ENCODE data around the gene ZNF419. TPM values are rescaled to one million over a fixed set of nuclear protein-coding genes. Genes with fewer than 3 reads are reported as not detected.
A peak's percentile ranks its signal among the peaks of the same experiment; 100 is the strongest.

Gene ZNF419
- polyA plus RNA-seq, 1 donor from 2014 or later, result 34.5 TPM

GRCh38 chr19:57527136-57527881 lies 39.8 kb downstream of the ZNF419 start, which contains the start of gene ZNF549:
Gene ZNF549, plus strand, starts transcription at chr19:57527356. Its CDS starts 218 bp downstream, at chr19:57527574.
- Histone ChIP-seq H3K9me2 (ENCODE audit: insufficient read depth, low read length) (no peaks in the 10 kb centered on the region), H4K20me1 (ENCODE audit: insufficient read depth) (no peaks in the 10 kb centered on the region), H3K9me3 (ENCODE audit: low read length) (peaks cover 4% of the 10 kb centered on the region), H3K27ac (ENCODE audit: low read length) (peak within 1 kb of the TSS; percentile 81), H3K4me3 (ENCODE audit: low read length) (peak within 1 kb of the TSS; percentile 98), H3F3A (ENCODE audit: insufficient read depth, low read length, poor library complexity, severe bottlenecking) (no peaks in the 10 kb centered on the region), H3K36me3 (ENCODE audit: insufficient read depth, low read length) (peaks cover 12% of the 10 kb centered on the region), H3K27me3 (ENCODE audit: insufficient read depth, low read depth, low read length) (no peaks in the 10 kb centered on the region), H3K79me2 (replicated peaks; ENCODE audit: insufficient read depth, low read length) (peaks cover 28% of the 10 kb centered on the region), H3K9ac (ENCODE audit: low read length) (peak within 1 kb of the TSS; percentile 83), H2AFZ (ENCODE audit: low read depth, low read length) (peak within 1 kb of the TSS; percentile 89), H3K4me2 (ENCODE audit: low read length) (peak within 1 kb of the TSS; percentile 97)
- no peak for TF ChIP-seq CTCF (IDR thresholded peaks at IDR 0.05; ENCODE audit: poor library complexity, severe bottlenecking)
- peak; percentile 51 for TF ChIP-seq REST (IDR thresholded peaks at IDR 0.05; ENCODE audit: borderline replicate concordance)
- TF ChIP-seq TAF1 (IDR thresholded peaks at IDR 0.05; ENCODE audit: low read depth), result peak; percentile 77
- TF ChIP-seq RAD21 (conservative IDR thresholded peaks at IDR 0.05), result peak; percentile 46
- peak; percentile 57 for TF ChIP-seq SMC3 (conservative IDR thresholded peaks at IDR 0.05; ENCODE audit: poor library complexity)
- peak; percentile 75 for TF ChIP-seq POLR2AphosphoS5 (IDR thresholded peaks at IDR 0.05)
- TF ChIP-seq EP300 (conservative IDR thresholded peaks at IDR 0.05; ENCODE audit: poor library complexity, severe bottlenecking), result no peak
- no peak for TF ChIP-seq EZH2 (IDR thresholded peaks at IDR 0.05; ENCODE audit: borderline replicate concordance, insufficient read depth, low read length, poor library complexity, severe bottlenecking)
- TF ChIP-seq MXI1 (conservative IDR thresholded peaks at IDR 0.05; ENCODE audit: poor library complexity, severe bottlenecking), result peak; percentile 93

DNA sequence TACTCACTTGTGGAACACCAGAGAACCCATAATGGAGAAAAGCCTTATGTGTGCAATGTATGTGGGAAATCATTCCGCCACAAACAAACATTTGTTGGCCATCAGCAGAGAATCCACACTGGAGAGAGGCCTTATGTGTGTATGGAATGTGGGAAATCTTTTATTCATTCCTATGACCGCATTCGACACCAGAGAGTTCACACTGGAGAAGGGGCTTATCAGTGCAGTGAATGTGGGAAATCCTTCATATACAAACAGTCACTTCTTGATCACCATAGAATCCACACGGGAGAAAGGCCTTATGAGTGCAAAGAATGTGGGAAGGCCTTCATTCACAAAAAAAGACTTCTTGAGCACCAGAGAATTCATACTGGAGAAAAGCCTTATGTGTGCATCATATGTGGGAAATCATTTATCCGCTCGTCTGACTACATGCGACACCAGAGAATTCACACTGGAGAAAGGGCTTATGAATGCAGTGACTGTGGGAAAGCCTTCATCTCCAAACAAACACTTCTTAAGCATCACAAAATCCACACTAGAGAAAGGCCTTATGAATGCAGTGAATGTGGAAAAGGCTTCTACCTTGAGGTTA lies 50.5 kb downstream of the ZNF419 start:
- no peaks in the 10 kb centered on the region for H3K9me2 ChIP-seq (ENCODE audit: insufficient read depth, low read length)
- peaks cover 9% of the 10 kb centered on the region for H3K79me2 ChIP-seq (replicated peaks; ENCODE audit: insufficient read depth, low read length)
- peaks cover 40% of the 10 kb centered on the region for H3K9me3 ChIP-seq (ENCODE audit: low read length)
- H2AFZ ChIP-seq (ENCODE audit: low read depth, low read length), result no peak overlapping the region
- H3K4me3 ChIP-seq (ENCODE audit: low read length), result no peak overlapping the region
- H3K27ac ChIP-seq (ENCODE audit: low read length), result no peak overlapping the region
- H4K20me1 ChIP-seq (ENCODE audit: insufficient read depth), result no peaks in the 10 kb centered on the region
- H3K4me2 ChIP-seq (ENCODE audit: low read length), result no peak overlapping the region
- no peaks in the 10 kb centered on the region for H3K27me3 ChIP-seq (ENCODE audit: insufficient read depth, low read depth, low read length)
- H3K36me3 ChIP-seq (ENCODE audit: insufficient read depth, low read length), result peaks cover 56% of the 10 kb centered on the region
- TF ChIP-seq REST (IDR thresholded peaks at IDR 0.05; ENCODE audit: borderline replicate concordance) (no peak), EP300 (conservative IDR thresholded peaks at IDR 0.05; ENCODE audit: poor library complexity, severe bottlenecking) (no peak), TAF1 (IDR thresholded peaks at IDR 0.05; ENCODE audit: low read depth) (no peak), MXI1 (conservative IDR thresholded peaks at IDR 0.05; ENCODE audit: poor library complexity, severe bottlenecking) (no peak), POLR2AphosphoS5 (IDR thresholded peaks at IDR 0.05) (no peak), EZH2 (IDR thresholded peaks at IDR 0.05; ENCODE audit: borderline replicate concordance, insufficient read depth, low read length, poor library complexity, severe bottlenecking) (no peak), RAD21 (conservative IDR thresholded peaks at IDR 0.05) (no peak), SMC3 (conservative IDR thresholded peaks at IDR 0.05; ENCODE audit: poor library complexity) (no peak), CTCF (IDR thresholded peaks at IDR 0.05; ENCODE audit: poor library complexity, severe bottlenecking) (no peak)
- no peaks in the 10 kb centered on the region for H3F3A ChIP-seq (ENCODE audit: insufficient read depth, low read length, poor library complexity, severe bottlenecking)
- H3K9ac ChIP-seq (ENCODE audit: low read length), result no peak overlapping the region

Data from neural cell (in vitro differentiated cells).